ENCODE measurements around the gene ZMYND8. TPM values are rescaled to one million over a fixed set of nuclear protein-coding genes. Genes with fewer than 3 reads are reported as not detected.

Gene ZMYND8
- total and polyA plus RNA-seq, 2 experiments from 2014 or later: 10.2 to 12.4 TPM

- H3K36me3 ChIP-seq (ENCODE audit: low read depth): peaks cover 7% of the 10 kb centered on the region; the same call in 1 of the 2 replicates
- H3K4me2 ChIP-seq (ENCODE audit: unreplicated experiment): no peak overlapping the region
- H3K9me3 ChIP-seq (ENCODE audit: low read depth): no peaks in the 10 kb centered on the region
- peaks cover 93% of the 10 kb centered on the region for H3K79me2 ChIP-seq (ENCODE audit: insufficient read depth)
- no peak overlapping the region for H3K4me3 ChIP-seq
- H3K27me3 ChIP-seq (replicated peaks; ENCODE audit: insufficient read depth): no peaks in the 10 kb centered on the region
- H3K9ac ChIP-seq: 0 out of 2 replicates have a peak overlapping the region, but pooled peaks have one; percentile 9
- in situ Hi-C loops (cut with MboI): no loop called here
- peak overlapping the region; percentile 52 for H3K27ac ChIP-seq
- WGBS, 2 experiments (ENCODE audit: low coverage in 1 of 2, low lambda C conversion rate in 2 of 2, missing lambda C conversion rate in 2 of 2): 69 to 72% methylated on average over 16 of the region's 16 CpGs
- H3K4me1 ChIP-seq (ENCODE audit: insufficient read depth): peaks cover 27% of the 10 kb centered on the region
- H3K9me2 ChIP-seq (ENCODE audit: insufficient read depth): no peaks in the 10 kb centered on the region
- DNase-seq: peak; percentile 48
- TF ChIP-seq EZH2phosphoT487 (IDR thresholded peaks at IDR 0.05; ENCODE audit: insufficient read depth, low read depth) (no peak), EZH2 (IDR thresholded peaks at IDR 0.05; ENCODE audit: insufficient read depth, poor library complexity, severe bottlenecking) (no peak)
- H4K20me1 ChIP-seq (ENCODE audit: insufficient read depth): no peaks in the 10 kb centered on the region
- peaks cover 26% of the 10 kb centered on the region for H3F3A ChIP-seq (ENCODE audit: insufficient read depth)
- no peak overlapping the region for H2AFZ ChIP-seq
Observed at GRCh38 chr20:47258745-47259695, 97.5 kb downstream of the ZMYND8 start.

- H3K36me3 ChIP-seq (ENCODE audit: low read depth): peaks cover 7% of the 10 kb centered on the region; the same call in 1 of the 2 replicates
- in situ Hi-C loops (cut with MboI): no loop called here
- 93 to 98% methylated on average over 3 of the region's 3 CpGs for WGBS, 2 experiments (ENCODE audit: low coverage in 1 of 2, low lambda C conversion rate in 2 of 2, missing lambda C conversion rate in 2 of 2)
- H3K9ac ChIP-seq: no peak overlapping the region
- H3K27me3 ChIP-seq (replicated peaks; ENCODE audit: insufficient read depth): no peaks in the 10 kb centered on the region
- peak overlapping the region; percentile 52 for H3K27ac ChIP-seq
- TF ChIP-seq EZH2 (IDR thresholded peaks at IDR 0.05; ENCODE audit: insufficient read depth, poor library complexity, severe bottlenecking): no peak
- no peak for TF ChIP-seq EZH2phosphoT487 (IDR thresholded peaks at IDR 0.05; ENCODE audit: insufficient read depth, low read depth)
- peaks cover 26% of the 10 kb centered on the region for H3F3A ChIP-seq (ENCODE audit: insufficient read depth)
- H3K79me2 ChIP-seq (ENCODE audit: insufficient read depth): peaks cover 92% of the 10 kb centered on the region
- H2AFZ ChIP-seq: no peak overlapping the region
- peaks cover 18% of the 10 kb centered on the region; the same call in 1 of the 2 replicates for H3K4me1 ChIP-seq (ENCODE audit: insufficient read depth)
- no peaks in the 10 kb centered on the region for H3K9me2 ChIP-seq (ENCODE audit: insufficient read depth)
- no peaks in the 10 kb centered on the region for H4K20me1 ChIP-seq (ENCODE audit: insufficient read depth)
- no peaks in the 10 kb centered on the region for H3K9me3 ChIP-seq (ENCODE audit: low read depth)
- no peak overlapping the region for H3K4me3 ChIP-seq
- no peak for DNase-seq
- H3K4me2 ChIP-seq (ENCODE audit: unreplicated experiment): no peak overlapping the region
Observed at GRCh38 chr20:47257771-47258170, 98.7 kb downstream of the ZMYND8 start.

- Histone ChIP-seq H3K4me3 (no peak overlapping the region), H3K27me3 (replicated peaks; ENCODE audit: insufficient read depth) (no peaks in the 10 kb centered on the region), H3F3A (ENCODE audit: insufficient read depth) (peaks cover 26% of the 10 kb centered on the region), H3K79me2 (ENCODE audit: insufficient read depth) (peaks cover 92% of the 10 kb centered on the region), H3K27ac (peak overlapping the region; percentile 45; the same call in 1 of the 2 replicates), H2AFZ (no peak overlapping the region), H3K9me2 (ENCODE audit: insufficient read depth) (no peaks in the 10 kb centered on the region), H4K20me1 (ENCODE audit: insufficient read depth) (no peaks in the 10 kb centered on the region), H3K9me3 (ENCODE audit: low read depth) (no peaks in the 10 kb centered on the region), H3K36me3 (ENCODE audit: low read depth) (peaks cover 5% of the 10 kb centered on the region; the same call in 1 of the 2 replicates), H3K4me2 (ENCODE audit: unreplicated experiment) (no peak overlapping the region), H3K4me1 (ENCODE audit: insufficient read depth) (peaks cover 18% of the 10 kb centered on the region; the same call in 1 of the 2 replicates), H3K9ac (no peak overlapping the region)
- 98 to 100% methylated on average over 1 of the region's 1 CpG for WGBS, 2 experiments (ENCODE audit: low coverage in 1 of 2, low lambda C conversion rate in 2 of 2, missing lambda C conversion rate in 2 of 2)
- in situ Hi-C loops (cut with MboI): no loop called here
- no peak for DNase-seq
- TF ChIP-seq EZH2phosphoT487 (IDR thresholded peaks at IDR 0.05; ENCODE audit: insufficient read depth, low read depth) (no peak), EZH2 (IDR thresholded peaks at IDR 0.05; ENCODE audit: insufficient read depth, poor library complexity, severe bottlenecking) (no peak)
Observed at GRCh38 chr20:47257256-47257655, 99.2 kb downstream of the ZMYND8 start.

GRCh38 chr20:47256668-47257236 is 99.7 kb downstream of the ZMYND8 start:
- Histone ChIP-seq H3K27me3 (replicated peaks; ENCODE audit: insufficient read depth) (no peaks in the 10 kb centered on the region), H3F3A (ENCODE audit: insufficient read depth) (peaks cover 26% of the 10 kb centered on the region), H3K4me3 (no peak overlapping the region), H3K27ac (peak overlapping the region; percentile 45), H3K9me2 (ENCODE audit: insufficient read depth) (no peaks in the 10 kb centered on the region), H3K79me2 (ENCODE audit: insufficient read depth) (peaks cover 90% of the 10 kb centered on the region), H3K4me1 (ENCODE audit: insufficient read depth) (peaks cover 18% of the 10 kb centered on the region; the same call in 1 of the 2 replicates), H3K9ac (0 out of 2 replicates have a peak overlapping the region, but pooled peaks have one; percentile 35), H3K36me3 (ENCODE audit: low read depth) (no peaks in the 10 kb centered on the region), H2AFZ (no peak overlapping the region), H3K4me2 (ENCODE audit: unreplicated experiment) (no peak overlapping the region), H3K9me3 (ENCODE audit: low read depth) (no peaks in the 10 kb centered on the region), H4K20me1 (ENCODE audit: insufficient read depth) (no peaks in the 10 kb centered on the region)
- in situ Hi-C loops (cut with MboI): no loop called here
- 80 to 81% methylated on average over 8 of the region's 8 CpGs for WGBS, 2 experiments (ENCODE audit: low coverage in 1 of 2, low lambda C conversion rate in 2 of 2, missing lambda C conversion rate in 2 of 2)
- DNase-seq: peak; percentile 60
- TF ChIP-seq EZH2phosphoT487 (IDR thresholded peaks at IDR 0.05; ENCODE audit: insufficient read depth, low read depth) (no peak), EZH2 (IDR thresholded peaks at IDR 0.05; ENCODE audit: insufficient read depth, poor library complexity, severe bottlenecking) (no peak)

All from GM23248 (cell line).